Stimulated activated CD4-positive, alpha-beta T cell treated with anti-CD3 and anti-CD28 coated beads, Interleukin-12 subunit alpha, Interleukin-12 subunit beta, amount 100 ng/mL, for 24 hours (primary cell): ENCODE data around the gene RAB11A.

Experiments
- DNase-seq, 2 experiments: peaks; one replicate each; pipeline ENCODE4 v3.0.0-alpha.2; 2020; ENCODE audit warnings: low read depth in 2 of 2

Gene RAB11A

GRCh38 chr15:65885668-65886218, 16.5 kb downstream of the RAB11A start:
- no peak for DNase-seq

- DNase-seq: peak in 1 of 2 experiments; percentile 11
Observed at GRCh38 chr15:65887565-65887964, 18.3 kb downstream of the RAB11A start.

GRCh38 chr15:65888981-65889380, 19.7 kb downstream of the RAB11A start:
- no peak for DNase-seq

GRCh38 chr15:65893060-65893459, 23.8 kb downstream of the RAB11A start:
- no peak for DNase-seq

GRCh38 chr15:65896236-65896635, 26.9 kb downstream of the RAB11A start:
- DNase-seq: no peak

- no peak for DNase-seq
Observed at GRCh38 chr15:65900488-65900887, 31.2 kb downstream of the RAB11A start.

GRCh38 chr15:65901336-65901735, 32.0 kb downstream of the RAB11A start:
- no peak for DNase-seq

- no peak for DNase-seq
Observed at GRCh38 chr15:65901836-65902235, 32.5 kb downstream of the RAB11A start.

- DNase-seq: no peak
Observed at GRCh38 chr15:65902373-65902772, 33.1 kb downstream of the RAB11A start.

- DNase-seq: no peak
Observed at GRCh38 chr15:65903296-65904073, 34.2 kb downstream of the RAB11A start.

- DNase-seq: no peak
Observed at GRCh38 chr15:65904301-65904700, 35.0 kb downstream of the RAB11A start.

- no peak for DNase-seq
Observed at GRCh38 chr15:65906396-65906795, 37.1 kb downstream of the RAB11A start.

- no peak for DNase-seq
Observed at GRCh38 chr15:65907661-65908060, 38.4 kb downstream of the RAB11A start.

- no peak for DNase-seq
Observed at GRCh38 chr15:65908876-65909275, 39.6 kb downstream of the RAB11A start.

- no peak for DNase-seq
Observed at GRCh38 chr15:65909831-65910230, 40.5 kb downstream of the RAB11A start.

- no peak for DNase-seq
Observed at GRCh38 chr15:65910341-65910740, 41.0 kb downstream of the RAB11A start.

GRCh38 chr15:65912235-65912634, 42.9 kb downstream of the RAB11A start:
- no peak for DNase-seq

GRCh38 chr15:65913631-65914199, 44.4 kb downstream of the RAB11A start:
- no peak for DNase-seq

GRCh38 chr15:65914386-65914785, 45.1 kb downstream of the RAB11A start:
- DNase-seq: no peak

- DNase-seq: no peak
Observed at GRCh38 chr15:65914981-65915925, 46.0 kb downstream of the RAB11A start.

GRCh38 chr15:65916041-65916663, 46.9 kb downstream of the RAB11A start:
- no peak for DNase-seq
